ENCODE measurements around the gene SEMA3A.
"Not testable (repeated sequence)": the region's sequence is repeated elsewhere in the genome, so short reads cannot be mapped to it uniquely, and the experiment has no call there.

The SEMA3A gene

DNA sequence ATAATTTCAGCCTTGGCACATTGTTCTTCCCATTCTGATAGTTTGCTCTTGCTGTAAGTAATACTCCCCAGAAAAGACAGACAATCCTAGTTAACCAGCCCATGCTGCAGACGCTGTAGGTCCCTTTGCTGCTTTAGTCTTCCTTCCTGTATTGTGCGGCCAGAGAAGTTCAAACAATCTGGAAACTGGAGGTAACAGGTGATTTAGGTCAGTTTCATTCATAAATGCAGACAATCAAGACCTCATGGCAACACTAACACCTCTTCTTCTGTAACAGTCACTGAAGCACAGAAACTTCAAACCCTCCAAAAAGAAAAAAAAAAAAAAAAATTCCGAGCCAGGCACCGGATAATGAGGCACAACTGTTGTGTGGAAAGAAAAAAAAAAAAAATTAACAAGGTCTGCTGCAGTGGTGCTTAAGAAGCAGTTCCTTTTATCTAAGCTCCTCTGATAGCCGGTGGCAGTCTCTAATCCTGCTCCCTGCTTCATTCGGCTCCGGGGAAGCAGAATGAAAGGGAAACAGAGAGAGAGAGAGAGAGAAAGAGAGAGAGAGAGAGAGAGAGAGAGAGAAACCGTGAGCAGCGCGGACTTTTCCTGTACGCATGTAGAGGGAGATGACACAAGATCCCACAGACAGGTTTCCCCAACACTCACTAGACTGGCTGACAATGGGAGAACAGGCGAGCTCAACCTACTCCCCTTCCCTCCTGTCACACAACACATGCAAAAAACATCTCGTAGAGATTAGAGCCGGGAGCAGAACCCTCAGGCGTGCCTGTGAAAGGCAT lies at the start of gene SEMA3A:
TSS of gene SEMA3A (minus strand) at position 306 of the 788 bp plus-strand sequence. CDS start at position 103, 203 bp downstream.
- no peak for DNase-seq (ENCODE audit: low read depth)

GRCh38 chr7:84243037-84243436 lies 48.4 kb upstream of the SEMA3A start:
- not testable (repeated sequence) for DNase-seq (ENCODE audit: low read depth)

- no peak for DNase-seq (ENCODE audit: low read depth)
Observed at GRCh38 chr7:84238596-84238995, 44.0 kb upstream of the SEMA3A start.

DNA sequence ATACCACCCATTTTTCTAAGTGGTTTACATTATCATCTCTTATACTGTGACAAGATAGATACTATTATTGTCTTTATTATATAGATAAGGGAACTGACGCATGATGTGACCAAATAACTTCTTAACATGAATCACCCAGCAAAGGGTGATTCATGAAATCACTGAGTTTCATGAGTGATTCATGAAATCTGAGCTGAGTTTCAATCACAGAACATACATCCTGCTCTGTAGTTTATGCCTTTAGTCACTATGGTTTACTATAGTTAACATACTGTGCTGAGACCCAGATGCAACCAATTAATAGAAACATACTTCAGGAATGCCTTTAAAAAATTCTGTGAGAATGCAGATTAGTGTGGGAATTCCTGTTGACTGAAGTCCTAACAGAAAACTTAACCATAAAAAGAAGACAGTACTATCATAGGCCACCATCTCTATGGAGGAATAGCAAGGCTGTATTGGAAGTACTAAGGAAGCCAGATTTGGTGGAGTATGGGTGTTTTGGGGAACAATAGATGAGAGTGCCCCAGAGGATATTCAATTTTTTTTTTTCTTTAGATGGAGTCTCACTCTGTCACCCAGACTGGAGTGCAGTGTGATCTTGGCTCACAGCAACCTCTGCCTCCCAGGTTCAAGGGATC lies 43.1 kb upstream of the SEMA3A start:
- no peak for DNase-seq (ENCODE audit: low read depth)

- DNase-seq (ENCODE audit: low read depth): no peak
Observed at GRCh38 chr7:84236398-84236797, 41.8 kb upstream of the SEMA3A start.

DNA sequence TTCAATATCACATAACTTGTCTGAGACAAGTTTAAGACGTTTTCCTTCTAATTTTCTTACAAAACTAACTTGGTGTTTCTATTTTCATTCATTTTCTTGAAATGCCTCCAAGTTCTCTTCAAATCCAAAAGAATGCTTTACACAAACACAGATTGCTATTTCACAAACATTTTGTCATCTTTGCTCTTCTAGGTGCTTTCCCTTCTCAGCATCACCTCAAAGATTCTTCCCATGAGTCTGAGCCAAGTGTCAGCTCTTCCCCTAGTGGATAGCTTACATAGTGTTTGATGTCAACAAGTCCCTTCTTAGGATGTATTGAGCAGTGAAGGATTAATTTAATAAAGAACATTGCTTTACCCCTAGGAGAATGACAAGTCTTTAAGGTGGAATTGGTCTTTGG lies 38.1 kb upstream of the SEMA3A start:
- DNase-seq (ENCODE audit: low read depth): no peak

DNA sequence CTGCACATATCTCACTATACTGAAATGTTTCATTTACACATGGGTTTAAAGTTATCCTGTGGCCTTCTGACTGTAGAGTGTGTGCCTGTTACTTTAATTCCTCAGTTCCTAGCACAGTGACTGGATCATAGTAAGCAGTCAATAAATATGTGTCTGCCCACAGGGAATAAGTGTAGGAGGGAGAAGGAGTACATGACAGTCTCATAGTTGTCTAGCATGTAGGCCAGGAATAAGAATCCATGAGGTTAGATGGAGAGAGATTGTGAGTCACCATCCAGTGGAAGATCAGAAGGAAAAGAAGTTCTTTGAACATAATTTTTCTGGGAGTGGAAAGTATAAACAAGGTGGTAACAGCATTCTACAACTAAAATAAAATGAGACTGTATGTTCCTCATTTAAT lies 36.6 kb upstream of the SEMA3A start:
- DNase-seq (ENCODE audit: low read depth): no peak

- no peak for DNase-seq (ENCODE audit: low read depth)
Observed at GRCh38 chr7:84230491-84230890, 35.9 kb upstream of the SEMA3A start.

DNA sequence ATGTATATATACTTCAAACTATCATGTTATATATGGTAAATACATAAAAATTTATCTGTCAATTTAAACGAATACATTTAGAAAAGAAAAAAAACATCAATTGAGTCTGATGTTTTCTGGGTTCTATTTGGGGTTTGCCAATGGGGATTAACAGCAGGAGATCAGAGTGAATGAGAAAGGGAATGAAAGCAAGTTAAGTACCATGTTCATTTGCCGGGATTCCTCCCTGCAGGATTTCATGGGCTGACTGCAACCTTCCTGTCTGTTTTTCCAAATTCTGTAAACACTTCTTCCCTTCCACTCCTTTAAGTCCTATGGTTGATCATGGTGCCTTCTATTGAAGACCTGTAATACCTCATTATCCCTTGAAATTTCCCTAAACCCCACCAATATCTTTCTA lies 33.9 kb upstream of the SEMA3A start:
- no peak for DNase-seq (ENCODE audit: low read depth)

- no peak for DNase-seq (ENCODE audit: low read depth)
Observed at GRCh38 chr7:84226759-84227158, 32.2 kb upstream of the SEMA3A start.

GRCh38 chr7:84224505-84224904 lies 29.9 kb upstream of the SEMA3A start:
- DNase-seq (ENCODE audit: low read depth): no peak

GRCh38 chr7:84219310-84219709 lies 24.7 kb upstream of the SEMA3A start:
- DNase-seq (ENCODE audit: low read depth): no peak

DNA sequence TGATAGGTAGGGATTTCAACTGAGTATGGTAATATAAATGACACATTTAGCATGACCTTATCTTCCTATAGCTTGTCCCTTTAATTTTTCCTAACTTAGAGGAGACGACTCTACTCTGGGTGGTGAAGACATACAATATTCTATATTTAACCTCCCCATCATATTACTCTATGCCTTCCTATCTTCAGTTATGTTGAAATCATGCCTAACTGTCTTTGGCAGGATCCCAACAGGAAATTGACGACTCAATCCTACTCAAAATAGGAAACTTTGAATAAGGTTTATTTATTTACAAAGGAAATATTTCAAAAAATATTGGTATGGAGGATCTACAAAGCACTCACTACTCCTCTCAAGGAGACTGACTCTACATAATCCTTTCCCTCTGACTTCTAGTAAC lies 24.1 kb upstream of the SEMA3A start:
- DNase-seq (ENCODE audit: low read depth): no peak

DNA sequence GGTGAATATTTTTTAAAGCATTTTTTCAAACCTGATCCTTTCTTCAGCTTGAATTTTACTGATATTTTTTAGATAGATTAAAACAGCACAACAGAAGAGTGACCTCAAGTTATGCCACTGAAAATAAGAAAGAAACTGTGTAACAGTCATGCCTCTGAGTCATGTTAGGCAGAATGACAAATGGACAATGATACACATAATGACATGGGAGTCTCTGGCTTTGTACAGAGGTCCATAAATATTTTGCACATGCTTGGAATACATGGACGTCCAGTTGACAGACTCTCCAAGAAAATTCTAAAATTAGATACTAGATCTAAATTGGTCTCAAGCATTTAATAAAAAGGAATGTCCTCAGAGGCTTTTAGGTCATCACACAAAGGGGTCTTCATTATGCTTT lies 21.9 kb upstream of the SEMA3A start:
- DNase-seq (ENCODE audit: low read depth): no peak

- DNase-seq (ENCODE audit: low read depth): not testable (repeated sequence)
Observed at GRCh38 chr7:84214757-84215156, 20.2 kb upstream of the SEMA3A start.

DNA sequence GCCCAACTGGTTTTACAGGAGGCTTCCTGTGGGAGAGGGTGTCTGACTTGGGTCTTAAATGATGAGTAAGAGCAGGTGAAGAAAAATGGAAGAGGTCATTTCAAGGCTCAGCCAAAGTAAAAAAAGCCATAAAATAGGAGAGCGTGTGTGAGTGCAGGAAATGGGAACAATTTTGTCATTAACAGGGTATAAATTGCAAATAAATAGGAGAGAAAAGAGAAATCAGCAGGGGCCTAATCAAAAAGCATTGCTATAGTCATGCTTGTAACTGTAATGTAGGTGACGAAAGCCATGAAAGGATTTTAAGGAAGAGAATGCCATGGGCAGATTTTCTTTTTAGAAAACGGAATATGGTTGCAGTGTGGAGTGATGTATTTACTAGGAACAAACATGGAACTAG lies 15.7 kb upstream of the SEMA3A start:
- no peak for DNase-seq (ENCODE audit: low read depth)

DNA sequence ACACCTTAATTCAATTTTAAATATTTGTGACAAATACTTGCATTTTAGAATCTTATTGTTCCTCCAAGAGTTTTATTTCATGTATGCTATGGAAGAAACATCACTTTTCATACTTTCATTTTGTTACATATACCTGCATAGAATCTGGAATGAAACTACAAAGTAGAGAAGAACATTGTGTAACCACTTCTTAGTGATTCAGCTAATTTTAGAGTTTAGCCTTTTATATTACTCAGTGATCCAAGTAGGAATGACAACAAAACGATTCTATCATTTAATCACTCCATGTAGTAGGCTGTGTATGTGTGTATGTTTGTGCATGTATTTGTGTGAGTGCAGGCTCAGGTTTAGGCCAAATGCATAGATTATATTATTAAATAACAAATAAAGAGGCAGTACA lies 14.4 kb upstream of the SEMA3A start:
- no peak for DNase-seq (ENCODE audit: low read depth)

GRCh38 chr7:84207615-84208014 lies 13.0 kb upstream of the SEMA3A start:
- no peak for DNase-seq (ENCODE audit: low read depth)

GRCh38 chr7:84207025-84207424 lies 12.4 kb upstream of the SEMA3A start:
- DNase-seq (ENCODE audit: low read depth): no peak

DNA sequence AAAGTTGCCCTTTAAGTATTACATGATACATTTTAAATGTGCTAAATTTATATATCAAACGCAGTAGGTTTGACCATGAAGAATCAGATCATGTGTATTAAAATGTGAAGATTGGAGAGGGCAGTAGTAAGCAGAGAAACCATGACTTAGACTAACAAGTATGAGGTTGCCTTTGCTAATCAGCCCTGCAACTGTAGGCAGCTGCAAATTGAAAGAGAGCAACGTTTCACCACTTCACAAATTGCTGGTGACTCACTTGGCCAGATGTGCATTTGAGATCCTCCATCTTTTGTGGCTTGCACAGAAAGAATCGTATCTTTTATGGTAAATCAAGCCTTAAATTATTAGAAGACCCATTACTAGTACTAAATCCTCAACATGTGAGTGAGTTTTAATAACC lies 10.1 kb upstream of the SEMA3A start:
- no peak for DNase-seq (ENCODE audit: low read depth)

DNA sequence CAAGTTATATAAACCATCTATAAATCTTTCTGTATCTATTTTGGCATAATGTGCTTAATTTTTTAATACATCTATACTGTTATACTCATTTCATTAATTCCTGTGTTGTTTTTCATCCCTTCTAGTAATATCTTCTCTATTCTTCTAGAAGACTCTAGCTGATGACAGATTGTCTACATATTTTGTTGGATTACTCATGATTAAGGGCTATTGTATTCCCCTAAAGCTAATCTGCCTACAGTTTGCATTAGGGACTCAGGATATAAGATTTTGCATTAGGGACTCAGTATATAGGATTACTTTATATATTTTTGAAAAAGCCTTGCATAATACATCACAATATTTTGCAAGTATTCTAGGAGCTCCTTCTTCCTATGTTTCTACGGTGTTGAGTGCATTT lies 8.3 kb upstream of the SEMA3A start:
- no peak for DNase-seq (ENCODE audit: low read depth)

GRCh38 chr7:84200859-84201258 lies 6.3 kb upstream of the SEMA3A start:
- DNase-seq (ENCODE audit: low read depth): no peak

GRCh38 chr7:84199216-84199615 lies 4.6 kb upstream of the SEMA3A start:
- DNase-seq (ENCODE audit: low read depth): no peak

DNA sequence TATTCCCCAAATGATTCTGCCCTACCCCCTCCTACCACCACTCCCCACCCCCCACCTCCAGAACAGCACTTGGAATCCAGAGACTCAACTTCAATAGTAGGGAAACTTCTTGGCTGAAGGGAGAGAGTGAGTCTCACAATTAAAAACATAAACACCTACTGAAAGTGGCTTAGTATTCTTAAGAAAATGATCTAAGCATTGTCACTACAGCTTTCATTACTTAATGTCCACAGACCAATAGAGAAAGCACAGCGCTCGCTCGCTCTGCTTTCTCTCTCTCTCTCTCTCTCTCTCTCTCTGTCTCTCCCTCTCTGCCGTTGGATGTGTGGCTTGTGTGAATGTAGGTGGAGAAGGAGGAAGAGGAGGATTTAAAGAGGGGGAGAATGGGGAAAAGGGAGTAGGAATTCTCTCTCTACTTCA lies 1.5 kb upstream of the SEMA3A start:
- DNase-seq (ENCODE audit: low read depth): no peak
